Breast epithelium (tissue), 4 donors: ENCODE results near the gene VPS45. TPM values are rescaled to one million over a fixed set of nuclear protein-coding genes. Genes with fewer than 3 reads are reported as not detected.
A peak's percentile ranks its signal among the peaks of the same experiment; 100 is the strongest.

ENCODE experiments used
- DNase-seq, 2 donors: peaks; one replicate each; pipeline ENCODE4 v3.0.0-alpha.2; 2019; ENCODE audit warnings: low spot score in 2 of 2
- H3K27ac ChIP-seq, 2 donors: fragments of 200-600 bp; sonication (generic) in 1 of 2; one replicate each; pipeline ENCODE4 v1.5.1; 2016 to 2019; ENCODE audit warnings: mild to moderate bottlenecking in 1 of 2
- H3K27me3 ChIP-seq, 2 donors: fragments of 200-600 bp; sonication (generic) in 1 of 2; one replicate each; pipeline versions ENCODE4 v1.5.1 to v1.6.0; 2017 to 2019; ENCODE audit warnings: control low read depth in 1 of 2, mild to moderate bottlenecking in 1 of 2
- H3K36me3 ChIP-seq: fragments of 200-600 bp; one replicate; pipeline ENCODE4 v1.5.1; 2019
- H3K4me1 ChIP-seq, 2 donors: fragments of 200-600 bp; sonication (generic); one replicate each; pipeline ENCODE4 v1.5.1; 2016 to 2019; ENCODE audit warnings: control low read depth in 1 of 2
- H3K4me3 ChIP-seq, 3 donors: fragments of 200-600 bp; sonication (generic); 1 replicate in 2 of 3; 2 replicates in 1 of 3; pipeline ENCODE4 v1.5.1; 2016 to 2019; ENCODE audit warnings: mild to moderate bottlenecking in 3 of 3, moderate library complexity in 2 of 3
- H3K9me3 ChIP-seq, 2 donors: fragments of 200-600 bp; sonication (generic) in 1 of 2; one replicate each; pipeline ENCODE4 v1.5.1; 2016 to 2019; ENCODE audit warnings: control low read depth in 1 of 2
- CTCF ChIP-seq, 3 donors: fragments of 450-650 bp; IDR thresholded peaks; one replicate each; pipeline ENCODE4 v1.5.1; 2016 to 2017; ENCODE audit warnings: antibody characterized with exemption in 3 of 3, mild to moderate bottlenecking in 3 of 3, moderate library complexity in 3 of 3
- POLR2A ChIP-seq: fragments of 450-650 bp; IDR thresholded peaks from one replicate; pipeline ENCODE4 v1.6.1; 2016; ENCODE audit warnings: antibody characterized with exemption, mild to moderate bottlenecking, moderate library complexity
- POLR2AphosphoS5 ChIP-seq, 3 donors: sonication (generic); formaldehyde crosslinking; IDR thresholded peaks; one replicate each; pipeline ENCODE4 v1.6.1; 2017; ENCODE audit warnings: antibody characterized with exemption in 3 of 3
- intact Hi-C: fragments of 100-400 bp; cut with DNase I; formaldehyde crosslinking; loops from one replicate; pipeline ENCODE4 v1.15.1; 2023; ENCODE audit warnings: low total_unique reads
- total RNA-seq, 3 donors: library from RNA; depleted of rRNA; stranded (reverse); fragments of >200 nt; gene quantifications; one replicate each; pipeline ENCODE4 v1.1.0, GENCODE V29; 2016

VPS45 gene
- total RNA-seq, 3 donors from 2014 or later, result 37.1 to 72.0 (median 45.6) TPM

DNA sequence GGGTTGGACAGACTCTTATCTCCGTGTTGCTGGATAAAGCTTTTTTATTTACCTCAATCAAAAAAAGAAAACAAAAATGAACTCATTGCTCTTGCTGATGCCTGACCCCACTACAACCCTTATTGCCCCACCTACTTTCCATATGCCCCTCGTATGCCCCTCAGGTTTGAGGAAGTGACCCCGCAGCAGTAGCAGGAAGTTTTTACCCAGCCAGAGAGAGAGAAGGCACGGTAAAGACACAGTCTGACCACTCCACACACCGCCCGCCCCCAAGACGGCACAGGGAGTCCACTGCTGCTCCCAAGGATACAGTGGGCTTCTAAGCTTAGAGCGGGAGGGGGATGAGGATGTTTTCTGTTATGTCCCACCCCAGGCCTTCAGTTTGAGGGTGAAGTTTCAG, 92.0 kb downstream of the VPS45 start:
- Histone ChIP-seq H3K36me3 (no peaks in the 10 kb centered on the region), H3K27ac (peak overlapping the region; percentile 92 to 98), H3K9me3 (no peaks in the 10 kb centered on the region), H3K4me1 (peaks cover 3 to 4% of the 10 kb centered on the region in 2 donors), H3K27me3 (no peaks in the 10 kb centered on the region), H3K4me3 (no peak overlapping the region)
- DNase-seq, result no peak
- intact Hi-C loops, result no loop called here
- TF ChIP-seq POLR2AphosphoS5 (IDR thresholded peaks at IDR 0.05), result no peak
- no peak for TF ChIP-seq POLR2A
- TF ChIP-seq CTCF (IDR thresholded peaks at IDR 0.05), result no peak

DNA sequence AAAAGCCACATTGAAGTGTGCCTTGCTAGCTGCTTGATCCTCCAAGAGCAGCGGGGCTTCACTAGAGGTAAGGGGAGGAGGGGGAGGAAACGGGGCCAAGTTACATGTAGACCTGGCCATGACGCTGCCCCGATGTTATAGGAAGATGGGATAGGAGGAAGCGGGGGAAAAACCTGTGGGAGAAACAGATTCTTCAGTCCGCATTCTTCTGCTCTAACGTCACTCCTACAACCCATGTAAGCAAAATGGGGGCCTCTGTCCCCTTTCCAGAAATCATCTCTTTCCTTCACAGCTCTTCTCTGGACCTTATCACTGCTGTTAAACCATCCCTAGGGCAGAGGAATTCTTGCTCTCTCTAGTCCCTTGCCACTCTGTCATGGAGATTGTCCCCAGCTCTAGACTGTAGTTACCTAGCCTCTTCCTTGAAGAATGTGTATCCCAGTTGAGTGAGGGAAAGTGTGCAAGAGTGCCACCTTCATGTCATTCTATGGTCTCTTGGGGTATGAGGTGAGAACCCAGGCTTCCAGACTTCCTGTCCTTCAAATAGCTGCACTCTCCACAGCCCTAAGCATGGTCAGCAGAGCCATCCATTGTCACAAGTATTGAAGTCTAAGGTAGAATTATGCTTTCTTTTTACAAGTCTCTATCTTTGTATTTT, 93.5 kb downstream of the VPS45 start:
- H3K4me3 ChIP-seq, result no peak overlapping the region
- intact Hi-C loops, result no loop called here
- no peaks in the 10 kb centered on the region for H3K36me3 ChIP-seq
- no peaks in the 10 kb centered on the region for H3K9me3 ChIP-seq
- no peak for DNase-seq
- peak overlapping the region; percentile 92 to 98 for H3K27ac ChIP-seq
- no peaks in the 10 kb centered on the region for H3K27me3 ChIP-seq
- H3K4me1 ChIP-seq, result peaks cover 3 to 4% of the 10 kb centered on the region in 2 donors
- TF ChIP-seq POLR2AphosphoS5 (IDR thresholded peaks at IDR 0.05) (no peak), CTCF (IDR thresholded peaks at IDR 0.05) (no peak)

DNA sequence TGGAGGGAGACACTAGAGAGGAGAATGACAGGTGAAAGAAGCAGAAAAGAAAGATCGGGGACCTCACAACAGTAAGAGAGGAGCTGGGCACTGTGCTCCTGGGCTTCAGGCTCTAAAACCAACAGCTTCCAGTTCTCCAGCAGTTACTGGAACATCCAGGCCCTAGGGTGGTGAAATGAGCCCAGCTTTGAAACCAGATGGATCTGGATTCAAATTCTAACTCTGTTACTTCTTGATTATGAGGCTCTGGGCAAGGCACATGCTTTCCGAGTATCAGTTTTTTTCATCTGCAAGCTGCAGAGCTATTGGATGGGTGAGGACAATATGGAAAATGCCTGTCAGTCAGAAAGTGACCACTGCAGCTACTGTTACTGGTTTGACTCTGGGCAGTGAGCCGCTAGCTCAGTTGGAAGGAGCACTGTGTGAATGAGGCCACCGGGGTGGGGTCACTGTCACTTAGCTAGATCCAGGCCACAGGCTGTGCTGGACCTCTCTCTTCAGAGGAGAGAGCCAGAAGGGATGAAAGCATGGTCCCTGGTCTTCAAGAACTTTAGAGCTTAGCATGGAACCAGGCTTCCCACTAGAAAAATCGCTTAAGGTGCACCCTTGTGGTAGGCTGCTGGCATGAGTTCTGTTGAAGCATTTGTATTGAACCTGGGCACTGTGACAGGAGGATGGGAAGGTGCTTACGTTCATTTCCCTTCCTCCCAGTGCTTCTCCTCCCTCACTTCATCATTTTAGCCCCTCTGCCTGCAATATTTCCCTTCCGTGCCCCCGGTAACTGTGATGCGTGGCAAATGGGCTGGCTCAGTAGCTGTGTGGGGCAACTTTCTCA, 94.4 kb downstream of the VPS45 start:
- intact Hi-C loops, result no loop called here
- TF ChIP-seq POLR2A (no peak), CTCF (IDR thresholded peaks at IDR 0.05) (no peak), POLR2AphosphoS5 (IDR thresholded peaks at IDR 0.05) (no peak)
- no peak for DNase-seq
- H3K4me3 ChIP-seq, result peak overlapping the region in 2 of 3 donors; percentile 42 to 59
- no peaks in the 10 kb centered on the region for H3K36me3 ChIP-seq
- H3K9me3 ChIP-seq, result no peaks in the 10 kb centered on the region
- H3K27ac ChIP-seq, result peak overlapping the region; percentile 92 to 98
- peaks cover 3 to 4% of the 10 kb centered on the region in 2 donors for H3K4me1 ChIP-seq
- H3K27me3 ChIP-seq, result no peaks in the 10 kb centered on the region

- peaks cover 3 to 4% of the 10 kb centered on the region in 2 donors for H3K4me1 ChIP-seq
- TF ChIP-seq CTCF (IDR thresholded peaks at IDR 0.05) (no peak), POLR2AphosphoS5 (IDR thresholded peaks at IDR 0.05) (no peak), POLR2A (no peak)
- peak overlapping the region; percentile 92 to 98 for H3K27ac ChIP-seq
- no peaks in the 10 kb centered on the region for H3K36me3 ChIP-seq
- peak overlapping the region; percentile 28 to 59 (median 42) for H3K4me3 ChIP-seq
- no peaks in the 10 kb centered on the region for H3K9me3 ChIP-seq
- no peaks in the 10 kb centered on the region for H3K27me3 ChIP-seq
- intact Hi-C loops, result no loop called here
- DNase-seq, result no peak
Observed at GRCh38 chr1:150162582-150162861, 94.9 kb downstream of the VPS45 start.
